ENCODE measurements around the gene KRT86.

Gene KRT86

DNA sequence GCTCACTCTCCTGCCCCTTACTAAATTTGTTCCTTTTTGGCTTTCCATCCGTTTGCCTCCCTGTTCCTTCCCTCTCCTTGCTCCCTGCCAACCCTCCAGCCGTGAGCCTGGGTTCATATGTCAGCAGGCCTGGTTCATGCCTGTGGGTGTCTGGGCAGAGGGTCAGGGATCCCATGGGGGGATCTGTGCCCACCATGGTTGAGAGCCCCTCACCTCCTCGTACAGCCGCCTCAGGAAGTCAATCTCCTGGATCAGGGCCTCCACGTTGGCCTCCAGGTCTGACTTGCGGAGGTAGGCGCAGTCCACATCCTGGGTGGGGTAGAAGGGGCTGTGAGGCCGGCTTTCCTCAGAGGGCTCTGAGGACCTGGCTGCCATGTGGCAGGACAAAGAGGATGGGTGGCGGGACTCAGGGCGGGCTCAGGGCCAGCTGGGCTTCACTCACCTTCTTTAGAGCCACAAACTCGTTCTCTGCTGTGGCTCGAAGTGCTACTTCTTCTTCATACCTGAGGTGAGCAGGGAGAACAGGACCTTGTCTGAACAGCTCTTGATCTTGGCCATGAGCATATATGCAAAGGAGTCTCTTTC is 43.1 kb downstream of the KRT86 start:
- DNase-seq = no peak

DNA sequence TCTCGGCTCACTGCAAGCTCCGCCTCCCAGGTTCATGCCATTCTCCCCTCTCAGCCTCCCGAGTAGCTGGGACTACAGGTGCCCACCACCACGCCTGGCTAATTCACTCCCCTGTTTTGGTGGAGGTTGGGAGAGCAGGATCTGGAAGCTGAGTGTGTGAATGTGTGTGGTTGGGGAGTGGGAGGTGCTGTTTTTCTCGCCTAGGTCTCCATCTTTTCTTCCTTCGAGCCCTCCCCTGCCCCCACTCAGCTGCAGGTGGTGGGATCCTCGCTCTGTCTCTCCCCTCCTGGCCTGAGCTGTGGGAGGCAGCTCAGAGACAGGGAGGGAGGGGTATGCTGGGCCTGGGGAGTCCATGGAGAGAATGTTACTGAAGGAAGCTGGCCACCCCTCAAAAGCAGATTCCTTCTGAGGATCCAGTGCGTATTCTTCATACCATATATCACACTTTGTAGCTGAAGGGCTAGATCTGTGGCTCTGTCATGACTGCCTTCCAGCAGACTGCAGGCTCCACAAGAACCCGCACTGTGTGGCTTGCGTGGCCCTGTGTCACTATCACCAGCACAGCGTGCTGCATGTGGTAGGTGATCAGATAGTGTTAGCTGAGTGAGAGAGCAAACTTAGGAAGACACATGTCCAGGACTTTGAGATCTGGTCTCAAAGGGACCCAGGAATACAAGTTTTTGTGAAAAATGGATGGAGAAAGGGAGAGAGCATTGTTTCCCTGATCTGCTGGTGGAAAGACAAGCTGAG is 44.0 kb downstream of the KRT86 start:
- no peak for DNase-seq

DNA sequence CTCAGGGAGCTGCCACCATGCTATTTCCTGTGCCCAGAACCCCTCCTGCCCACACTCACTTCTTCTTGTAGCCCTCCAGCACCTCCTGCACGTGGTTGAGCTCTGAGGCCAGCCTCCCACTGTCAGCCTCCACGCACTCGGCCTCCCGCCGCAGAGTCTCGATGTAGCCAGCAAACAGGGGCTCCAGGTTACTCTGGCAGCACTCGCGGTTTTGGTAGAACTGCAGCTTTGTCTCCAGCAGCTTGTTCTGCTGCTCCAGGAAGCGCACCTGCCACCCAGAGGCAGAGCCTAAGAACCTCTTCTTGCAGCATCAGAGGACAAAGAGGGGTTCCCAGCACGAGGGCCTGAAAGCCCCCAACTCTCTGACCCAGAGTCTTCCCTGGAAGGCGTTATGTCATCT is 44.7 kb downstream of the KRT86 start:
- no peak for DNase-seq

DNA sequence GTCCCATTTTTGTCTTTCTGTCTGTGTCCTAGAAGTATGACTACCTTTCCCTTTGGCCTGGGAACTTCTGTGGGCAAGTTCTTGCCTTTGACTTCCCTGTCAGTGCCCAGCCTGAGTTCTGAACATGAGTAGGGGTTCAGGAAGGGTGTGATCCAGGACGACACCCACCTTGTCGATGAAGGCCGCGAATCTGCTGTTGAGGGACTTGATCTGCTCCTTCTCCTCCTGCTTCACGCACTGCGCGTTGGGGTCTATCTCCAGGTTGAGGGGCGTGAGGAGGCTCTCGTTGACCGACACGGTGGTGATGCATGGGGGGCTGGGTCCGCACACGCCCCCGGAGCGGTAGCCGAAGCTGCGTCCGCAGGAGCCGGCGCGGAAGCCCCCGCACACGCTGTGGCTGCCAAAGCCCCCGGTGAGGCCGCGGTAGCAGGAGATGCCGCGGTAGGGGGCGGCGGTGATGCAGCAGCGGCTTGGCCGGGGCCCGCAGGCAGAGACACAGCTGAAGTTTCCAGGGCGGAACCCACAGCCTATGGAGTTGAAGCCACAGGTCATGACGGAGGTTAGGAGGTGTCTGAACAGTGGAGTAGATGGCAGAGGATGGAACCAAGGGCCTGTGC is 46.4 kb downstream of the KRT86 start, which contains the start of gene KRT83:
Gene KRT83 (minus strand): TSS at position 615 of the 617 bp plus-strand sequence. CDS start 63 bp downstream, at position 552.
- DNase-seq = no peak

DNA sequence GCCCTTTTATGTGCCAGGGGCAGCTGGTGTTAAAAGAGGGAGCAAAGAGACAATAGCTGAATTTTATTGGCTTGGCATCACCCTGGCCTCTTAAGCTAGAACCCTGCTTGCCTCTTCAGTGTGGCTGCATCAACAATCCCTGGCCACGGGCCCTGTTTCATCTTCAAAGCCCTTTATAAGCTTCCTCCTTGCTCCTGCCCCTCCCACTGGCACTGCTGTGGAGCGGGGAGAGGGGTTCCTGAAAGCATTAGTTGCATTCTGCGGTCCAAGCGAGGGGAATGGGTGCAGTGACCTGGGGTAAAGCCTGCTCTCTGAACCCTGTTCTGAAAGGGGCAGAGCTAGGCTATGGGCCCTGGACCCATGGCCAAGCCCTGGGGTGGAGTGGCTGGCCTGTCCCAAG is 47.0 kb downstream of the KRT86 start:
- no peak for DNase-seq

DNA sequence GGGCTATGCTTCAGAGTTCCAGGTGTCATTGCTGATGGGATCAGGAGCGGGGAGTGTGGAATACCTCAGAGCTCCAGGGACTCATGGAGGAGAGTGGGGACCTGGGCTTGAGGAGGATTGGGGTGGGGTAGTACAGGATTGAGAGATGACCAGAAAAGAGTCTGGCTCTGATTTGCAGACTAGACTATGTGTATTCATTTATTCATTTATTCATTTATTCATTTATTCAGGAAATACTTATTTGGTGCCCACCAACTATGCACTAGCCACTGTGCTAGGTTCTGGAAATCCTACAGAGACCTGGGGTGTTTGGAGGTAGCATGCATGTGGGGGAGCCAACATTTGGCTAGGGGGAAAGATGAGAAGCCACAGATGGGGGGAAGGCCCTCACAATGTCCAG is 47.6 kb downstream of the KRT86 start:
- DNase-seq = no peak

DNA sequence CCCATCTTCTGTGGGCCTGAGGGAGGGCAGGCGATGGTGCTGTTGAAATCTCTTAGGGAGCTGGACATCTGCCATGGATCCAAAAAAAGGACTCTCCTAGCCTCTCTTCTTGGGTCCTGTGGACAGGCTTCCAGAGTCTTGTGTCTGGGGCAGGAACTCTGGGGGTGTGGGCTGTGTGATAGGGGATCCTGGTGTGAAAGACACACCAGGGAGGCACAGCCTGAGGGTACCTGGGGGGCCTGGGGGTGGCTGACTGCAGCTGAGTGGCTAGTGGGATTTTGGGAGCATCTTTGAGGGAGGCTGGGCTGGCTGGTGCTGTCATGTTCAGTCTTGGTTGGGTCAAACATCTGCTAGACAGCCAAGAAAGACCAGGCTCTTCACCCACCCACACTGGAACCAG is 48.6 kb downstream of the KRT86 start:
- no peak for DNase-seq

DNA sequence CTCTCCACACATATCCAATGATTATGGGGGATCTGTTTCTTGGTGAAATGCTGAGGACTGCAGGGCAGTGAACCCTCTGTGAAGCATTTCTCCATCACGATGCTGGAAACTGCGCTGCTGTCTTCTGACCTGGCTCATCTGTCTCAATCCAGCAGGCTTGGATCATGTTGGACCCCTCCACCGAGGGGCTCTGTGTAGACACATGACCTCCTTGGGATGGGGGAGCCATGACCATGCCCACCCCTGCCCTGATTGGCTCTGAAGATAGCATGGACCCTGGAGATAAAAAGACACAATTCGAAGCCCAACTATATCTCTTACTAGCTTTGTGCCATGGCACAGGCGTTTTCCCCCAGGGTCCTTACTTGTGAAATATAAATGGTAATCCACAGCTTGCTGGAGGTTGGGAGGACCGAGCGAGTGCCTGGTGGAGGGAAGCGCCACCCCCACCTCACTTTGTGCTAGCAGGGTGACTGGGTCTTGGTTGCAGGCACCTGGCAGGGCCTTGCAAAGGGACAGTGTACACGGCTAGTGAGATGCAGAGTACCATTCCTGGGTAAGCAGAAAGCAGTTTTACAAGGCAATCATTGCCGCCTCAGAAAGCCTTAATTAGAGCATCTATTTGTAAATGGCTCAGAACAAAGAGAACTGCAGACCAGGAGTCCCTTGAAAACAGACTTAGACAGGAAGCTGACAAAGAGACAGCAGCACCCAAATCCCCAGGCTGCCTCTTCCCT is 49.1 kb downstream of the KRT86 start:
- no peak for DNase-seq

DNA sequence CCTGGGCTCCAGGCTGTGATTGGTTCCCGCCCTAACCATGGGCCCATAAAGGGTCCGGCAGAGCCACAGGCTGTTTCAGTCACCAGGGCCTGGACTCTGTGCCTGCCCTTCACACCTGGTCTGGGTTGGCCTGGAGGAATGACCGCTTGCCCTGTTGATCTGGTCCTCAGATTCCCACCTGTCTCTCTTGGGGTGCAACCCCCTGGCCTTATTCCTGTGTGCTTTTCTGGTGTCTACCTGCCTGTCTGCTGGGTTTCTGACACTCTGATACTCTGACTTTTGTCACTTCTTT is 49.7 kb downstream of the KRT86 start:
- DNase-seq = no peak

DNA sequence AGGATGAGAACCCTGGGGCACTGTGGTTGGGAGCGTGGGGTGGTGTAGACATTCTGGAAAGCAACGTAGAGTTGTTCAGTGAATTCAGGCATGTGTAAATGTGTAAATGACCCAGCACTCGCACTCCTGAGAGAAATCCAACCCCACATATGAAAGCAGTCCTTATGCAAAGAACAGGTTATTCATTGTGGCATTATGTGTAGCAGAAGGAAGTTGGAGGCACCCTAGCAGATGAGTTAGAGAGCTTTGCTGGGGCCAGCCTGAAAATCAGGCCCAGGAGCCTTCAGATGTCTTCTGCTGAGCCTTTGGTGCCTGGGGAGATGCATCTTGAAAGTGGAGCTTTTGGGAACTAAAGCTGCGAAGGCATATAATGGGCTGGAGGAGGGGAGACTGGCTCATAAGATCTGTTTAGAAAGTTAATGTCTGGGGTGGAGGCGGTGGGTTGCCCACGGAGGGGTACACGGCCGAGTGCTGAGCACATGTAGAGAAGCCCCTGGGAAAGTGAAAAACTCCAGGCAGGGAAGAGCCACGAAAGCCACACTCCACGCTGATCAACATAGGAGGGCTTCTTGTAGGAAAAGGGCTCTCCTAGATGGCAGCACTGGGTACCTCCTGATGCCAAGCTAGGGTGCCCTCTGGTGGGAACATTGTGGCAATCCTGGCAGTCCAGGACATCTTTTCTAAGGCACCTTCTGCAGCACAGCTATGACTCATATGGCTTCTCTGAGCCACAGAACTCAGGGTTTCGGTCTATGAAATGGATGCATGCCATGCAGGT is 52.8 kb downstream of the KRT86 start:
- DNase-seq = peak; percentile 85

DNA sequence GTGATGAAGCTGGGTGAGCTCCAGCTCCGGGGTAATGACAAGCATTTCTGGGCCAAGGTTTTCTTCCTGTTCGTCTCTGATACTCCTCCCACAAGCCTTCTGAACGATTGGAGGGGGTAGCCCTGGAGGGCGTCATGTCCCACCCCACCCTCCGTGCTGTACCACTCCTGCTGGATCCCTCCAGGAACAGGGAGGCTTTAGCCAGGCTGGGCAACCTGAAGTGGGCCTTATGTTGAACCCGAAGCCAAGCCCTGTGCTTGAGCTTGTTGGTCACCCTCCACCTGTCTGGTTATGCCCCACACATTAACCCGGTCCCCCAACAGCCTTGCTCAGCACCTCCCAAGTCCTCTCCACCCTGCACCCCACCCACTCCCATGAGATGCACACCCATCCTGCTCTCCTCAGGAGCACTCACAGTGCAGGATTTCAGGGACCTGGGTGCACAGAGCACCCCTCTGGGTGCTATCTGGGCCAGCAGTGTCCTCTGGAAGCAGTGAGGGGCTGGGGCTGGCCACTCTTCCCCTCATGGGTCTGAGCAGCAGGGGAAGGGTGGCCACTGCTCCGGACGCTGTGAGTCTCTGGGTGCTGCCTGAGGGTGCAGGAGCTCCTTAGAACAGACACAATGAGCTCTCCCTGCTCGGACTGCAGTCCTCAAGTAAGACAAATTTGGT is 53.5 kb downstream of the KRT86 start:
- no peak for DNase-seq

DNA sequence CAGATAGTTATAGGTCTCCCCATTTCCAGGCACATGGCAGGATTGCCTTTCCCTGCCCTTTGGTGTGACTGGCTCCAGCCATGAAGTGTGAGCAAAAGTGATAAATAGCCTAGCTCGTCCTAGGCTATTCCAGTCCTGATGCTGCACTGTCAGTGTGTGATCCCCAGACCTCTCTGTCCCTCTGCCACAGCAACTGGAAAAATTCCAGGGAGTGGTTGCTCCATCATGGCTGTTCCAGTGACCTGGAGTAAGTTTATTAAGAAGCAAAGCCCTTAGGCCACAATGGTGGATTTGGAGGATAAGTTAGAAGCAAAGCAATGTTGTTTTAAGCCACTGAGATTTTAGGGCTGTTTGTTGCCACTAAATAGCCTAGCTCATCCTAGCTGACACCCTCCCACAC is 56.6 kb downstream of the KRT86 start:
- no peak for DNase-seq

DNA sequence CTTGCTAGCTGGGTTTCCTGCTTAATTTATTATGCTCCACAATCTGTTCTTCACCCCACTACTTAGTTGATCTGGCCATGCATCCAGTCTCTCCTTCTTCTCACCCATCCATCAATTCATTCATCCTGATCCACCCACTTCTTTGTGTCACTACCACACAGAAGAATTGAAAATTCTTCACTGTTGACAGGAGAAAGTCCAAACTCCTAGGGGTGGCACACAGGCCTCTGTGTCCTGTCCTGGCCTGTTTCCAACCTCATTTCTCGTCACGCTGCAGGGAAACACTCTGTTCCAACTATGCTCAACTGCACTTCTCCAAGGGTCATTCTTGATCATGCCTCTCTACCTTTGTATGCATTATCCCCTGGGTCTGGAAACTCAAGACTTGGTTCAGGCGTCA is 57.4 kb downstream of the KRT86 start:
- DNase-seq = no peak

DNA sequence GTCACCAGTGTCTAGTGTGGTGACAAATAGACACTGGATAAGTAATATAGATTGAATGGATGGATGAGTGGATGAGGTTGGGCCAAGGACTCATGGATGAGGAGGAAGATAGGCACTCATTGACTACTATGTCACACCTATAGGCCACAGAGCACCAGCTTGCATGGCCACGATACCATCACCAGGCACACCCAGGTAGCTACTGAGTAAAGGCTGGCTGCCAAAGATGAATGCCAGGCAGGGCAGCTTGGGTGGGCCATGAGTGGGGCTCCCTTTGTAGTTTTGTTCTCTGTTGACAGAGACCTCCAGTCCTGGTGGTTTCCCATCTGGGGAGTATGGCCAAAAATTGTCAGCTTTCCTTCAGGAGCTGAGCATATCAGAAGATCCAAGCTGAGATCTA is 57.9 kb downstream of the KRT86 start:
- DNase-seq = no peak

DNA sequence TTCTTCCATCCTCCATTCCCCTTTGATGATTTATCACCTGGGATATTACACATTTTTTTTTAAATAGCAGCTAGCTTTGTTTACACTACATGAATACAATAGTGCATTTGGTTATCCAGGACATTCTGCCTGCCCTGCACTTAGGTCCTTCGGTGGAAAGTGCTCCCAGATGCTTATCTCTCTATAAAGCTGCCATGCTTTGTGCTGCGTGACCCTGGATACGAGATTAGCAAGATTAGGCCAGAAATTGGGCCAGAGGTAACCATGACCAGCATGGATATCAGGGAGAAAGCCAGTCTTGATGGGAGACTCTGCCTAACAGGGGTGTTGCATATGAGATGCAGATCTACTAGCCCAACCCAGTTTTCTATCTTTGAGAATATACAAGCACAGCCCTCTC is 58.9 kb downstream of the KRT86 start:
- DNase-seq = no peak

DNA sequence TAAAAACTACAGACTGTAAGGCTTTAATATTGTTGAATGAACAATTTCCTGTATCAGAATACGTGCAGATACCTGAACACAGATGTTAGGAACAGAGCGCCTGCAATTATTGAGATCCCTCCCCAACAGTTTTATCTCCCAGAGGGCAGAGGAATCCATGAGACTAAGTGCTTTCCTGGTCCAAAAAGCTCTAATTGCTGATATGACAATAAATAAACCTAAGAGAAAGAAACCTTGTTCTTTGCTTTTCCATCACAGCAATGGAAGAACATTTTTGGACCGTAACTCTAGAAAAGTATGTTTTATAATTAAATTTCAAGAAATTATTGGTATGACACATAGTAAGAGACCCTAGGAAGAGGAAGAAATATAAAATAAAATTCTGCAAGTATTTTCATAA is 59.7 kb downstream of the KRT86 start:
- no peak for DNase-seq

DNA sequence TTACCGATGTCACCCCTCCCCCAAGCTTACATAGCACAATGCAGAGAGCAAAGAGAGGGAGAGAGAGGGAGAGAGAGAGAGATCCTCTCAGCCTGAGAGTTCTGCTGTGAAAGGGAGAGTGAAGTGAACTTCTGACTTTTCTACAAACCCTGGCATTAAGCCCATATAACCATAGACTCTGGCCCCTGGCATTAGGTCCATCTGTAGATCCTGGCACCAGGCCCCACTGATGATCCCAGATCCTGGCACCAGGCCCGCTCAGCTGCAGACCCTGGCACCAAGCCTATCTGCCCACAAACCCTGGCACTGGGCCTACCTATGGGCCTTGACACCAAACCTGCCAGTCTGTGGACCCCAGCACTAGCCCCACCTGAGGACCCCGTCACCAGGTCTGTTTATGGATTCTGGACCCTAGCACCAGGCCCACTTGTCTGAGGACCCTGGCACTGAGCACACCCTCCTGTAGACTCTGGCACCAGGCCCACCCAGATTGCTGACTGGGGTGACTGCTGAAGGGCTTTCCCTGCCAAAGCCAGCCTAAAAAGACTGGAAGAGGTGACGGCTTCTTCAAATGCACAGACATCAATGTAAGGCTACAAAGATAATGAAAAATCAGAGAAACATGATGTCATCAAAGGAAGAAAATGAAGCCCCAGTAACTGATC is 61.3 kb downstream of the KRT86 start:
- no peak for DNase-seq

DNA sequence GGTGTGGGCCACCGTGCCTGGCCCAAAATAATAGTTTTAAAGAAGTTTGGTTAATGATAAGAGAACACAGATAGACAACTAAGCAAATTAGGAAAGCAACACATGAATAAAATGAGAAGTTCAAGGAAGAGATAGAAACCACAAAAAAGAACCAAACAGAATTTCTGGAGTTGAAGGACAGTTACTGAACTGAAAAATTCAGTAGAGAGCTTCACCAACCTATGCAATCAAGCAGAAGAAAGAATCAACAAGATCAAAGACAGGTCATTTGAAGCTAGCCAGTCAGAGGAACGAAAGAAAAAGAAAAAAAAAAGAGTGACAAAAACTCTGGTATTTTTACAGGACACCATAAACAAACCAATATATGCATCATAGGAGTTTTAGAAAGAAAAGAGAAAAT is 62.2 kb downstream of the KRT86 start:
- no peak for DNase-seq

DNA sequence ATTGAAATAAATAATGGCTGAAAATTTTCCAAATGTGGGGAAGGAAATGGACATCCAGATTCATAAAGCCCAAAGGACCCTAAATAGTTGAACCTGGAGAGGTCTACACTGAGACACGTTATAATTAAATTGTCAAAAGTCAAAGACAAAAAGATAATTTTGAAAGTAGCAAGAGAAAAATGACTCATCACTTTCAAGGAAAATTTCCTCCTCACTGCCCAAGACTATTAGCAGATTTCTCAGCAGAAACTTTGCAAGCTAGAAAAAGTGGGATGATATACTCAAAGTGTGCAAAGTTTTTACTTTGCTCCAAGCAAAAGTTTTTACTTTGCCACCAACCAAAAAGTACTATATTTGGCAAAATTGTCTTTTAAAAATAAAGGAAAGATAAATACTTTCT is 62.6 kb downstream of the KRT86 start:
- DNase-seq = no peak

DNA sequence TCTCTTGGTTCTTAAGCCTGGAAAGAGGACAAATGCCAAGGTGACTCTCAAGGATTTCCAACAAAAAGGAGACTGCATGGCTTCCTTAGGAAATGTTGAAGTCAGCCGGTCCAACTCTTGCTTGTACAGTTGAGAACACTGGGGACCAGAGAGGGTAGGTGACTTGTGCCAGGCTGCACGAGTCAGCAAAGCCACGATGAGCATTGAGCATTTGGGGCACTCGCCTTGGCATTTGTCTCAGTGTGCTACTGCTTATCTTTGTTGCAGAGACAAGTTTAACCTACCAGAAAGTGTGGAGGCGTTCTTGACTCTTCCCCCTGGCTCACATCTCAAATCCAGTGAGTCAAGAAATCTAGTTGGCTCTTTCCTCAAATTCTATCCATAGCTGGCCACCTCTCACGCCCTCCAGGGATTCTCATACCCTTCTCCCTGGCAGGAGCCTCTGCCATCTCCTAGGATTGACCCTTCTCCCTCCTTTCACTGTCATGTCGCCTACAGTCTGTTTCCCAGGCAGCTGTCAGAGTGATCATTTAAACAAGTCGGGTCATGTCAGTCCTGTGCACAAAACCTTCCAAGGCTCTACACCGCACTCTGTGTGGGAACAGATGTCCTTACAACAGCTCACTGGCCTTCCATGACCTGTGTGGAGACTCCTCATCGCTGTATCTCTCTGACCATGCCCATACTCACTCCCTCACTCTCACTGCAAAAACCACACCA is 64.0 kb downstream of the KRT86 start:
- no peak for DNase-seq

DNA sequence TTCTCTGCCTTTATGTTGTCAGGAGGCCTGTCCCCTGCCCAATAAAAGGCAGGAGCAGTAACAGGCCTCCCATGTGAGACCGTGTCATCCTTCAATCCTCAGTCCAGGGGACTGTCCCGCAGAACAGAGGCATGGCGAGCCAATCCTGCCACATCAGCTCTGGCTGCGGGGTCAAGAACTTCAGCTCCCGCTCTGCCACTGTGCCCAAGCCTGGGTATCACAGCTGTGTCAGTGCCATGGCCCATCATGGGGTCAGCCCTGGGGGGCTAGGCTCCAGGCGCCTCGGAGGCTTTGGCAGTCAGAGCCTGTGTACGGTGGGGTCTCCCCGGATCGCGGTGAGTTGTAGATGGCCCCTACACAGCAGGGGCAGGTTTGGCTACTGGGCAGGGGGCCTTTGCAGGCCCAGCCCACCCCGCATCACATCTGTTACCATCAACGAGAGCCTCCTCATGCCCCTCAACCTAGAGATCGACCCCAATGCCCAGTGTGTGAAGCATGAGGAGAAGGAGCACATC is 66.7 kb downstream of the KRT86 start:
- no peak for DNase-seq

Data from inflammatory macrophage treated with lipopolysaccharide for 4 hours (primary cell).